ENCODE data around the gene FHOD3.

DNA sequence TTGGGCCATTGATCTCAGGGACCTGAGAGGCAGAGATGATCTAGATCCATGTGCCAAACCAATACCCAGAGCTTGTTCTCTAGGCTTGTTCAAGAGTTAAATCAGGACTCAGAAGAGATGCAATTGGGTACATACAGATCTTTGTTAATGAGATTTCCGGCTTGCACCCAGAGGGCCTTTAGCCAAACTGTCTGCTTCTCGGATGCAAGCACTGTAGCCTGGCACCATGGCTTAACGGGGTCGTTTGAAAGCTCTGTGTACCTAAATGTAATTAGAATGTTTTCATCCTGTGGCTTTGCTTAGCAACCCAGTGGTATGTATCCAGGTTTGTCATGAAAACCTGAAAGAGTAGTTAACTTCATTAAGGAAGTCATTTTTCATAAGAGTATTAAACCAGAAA lies 437.1 kb downstream of the FHOD3 start:
- TF ChIP-seq CTCF (IDR thresholded peaks at IDR 0.05; ENCODE audit: insufficient read depth, low read depth, low read length) (no peak), EZH2 (IDR thresholded peaks at IDR 0.05; ENCODE audit: insufficient read depth, low read length) (no peak)
